ENCODE data around the gene HES4. TPM values are rescaled to one million over a fixed set of nuclear protein-coding genes. Genes with fewer than 3 reads are reported as not detected.
"Not testable (repeated sequence)": the region's sequence is repeated elsewhere in the genome, so short reads cannot be mapped to it uniquely, and the experiment has no call there.

HES4 gene
- total RNA-seq, 2 experiments from 2014 or later: 0.45 to 0.50 TPM

GRCh38 chr1:980602-981395 is 19.1 kb downstream of the HES4 start:
- no peak overlapping the region for H3K27ac Mint-ChIP-seq
- ATAC-seq (no peak), DNase-seq (no peak)
- H3K27me3 Mint-ChIP-seq (ENCODE audit: low read depth): peaks cover 8% of the 10 kb centered on the region
- H3K4me3 Mint-ChIP-seq: no peak overlapping the region
- peaks cover 10% of the 10 kb centered on the region for H3K4me1 Mint-ChIP-seq (ENCODE audit: low read depth)
- peaks cover 3% of the 10 kb centered on the region for H3K36me3 Mint-ChIP-seq (ENCODE audit: low read depth)
- ChIA-PET POLR2A (no interaction called here), CTCF (interaction anchor here (0.8 to 1.9 kb wide), 3 partner anchors 13 to 83 kb away, joined by 3 to 11 read pairs (median 3); no protein-coding TSS in a partner anchor)
- H3K9me3 Mint-ChIP-seq (ENCODE audit: insufficient read depth): peaks cover 4% of the 10 kb centered on the region

- no peak overlapping the region for H3K4me3 Mint-ChIP-seq
- H3K9me3 Mint-ChIP-seq (ENCODE audit: insufficient read depth): peaks cover 4% of the 10 kb centered on the region
- peaks cover 3% of the 10 kb centered on the region for H3K36me3 Mint-ChIP-seq (ENCODE audit: low read depth)
- H3K4me1 Mint-ChIP-seq (ENCODE audit: low read depth): peaks cover 13% of the 10 kb centered on the region
- ChIA-PET POLR2A (no interaction called here), CTCF (interaction anchor here (1.9 kb wide), 1 partner anchor 84 kb away, joined by 11 read pairs; no protein-coding TSS in a partner anchor)
- peaks cover 5% of the 10 kb centered on the region for H3K27me3 Mint-ChIP-seq (ENCODE audit: low read depth)
- no peak overlapping the region for H3K27ac Mint-ChIP-seq
- ATAC-seq (no peak), DNase-seq (no peak)
Measured at GRCh38 chr1:980137-980571, 19.7 kb downstream of the HES4 start.

GRCh38 chr1:979744-980072 is 20.2 kb downstream of the HES4 start:
- H3K27me3 Mint-ChIP-seq (ENCODE audit: low read depth): peaks cover 4% of the 10 kb centered on the region
- H3K9me3 Mint-ChIP-seq (ENCODE audit: insufficient read depth): peaks cover 4% of the 10 kb centered on the region
- H3K4me3 Mint-ChIP-seq: no peak overlapping the region
- ChIA-PET CTCF (no interaction called here), POLR2A (no interaction called here)
- DNase-seq (no peak), ATAC-seq (no peak)
- peaks cover 3% of the 10 kb centered on the region for H3K36me3 Mint-ChIP-seq (ENCODE audit: low read depth)
- H3K4me1 Mint-ChIP-seq (ENCODE audit: low read depth): peaks cover 13% of the 10 kb centered on the region
- H3K27ac Mint-ChIP-seq: no peak overlapping the region

GRCh38 chr1:978835-979743 is 20.8 kb downstream of the HES4 start:
- no peak overlapping the region for H3K27ac Mint-ChIP-seq
- H3K4me1 Mint-ChIP-seq (ENCODE audit: low read depth): peaks cover 13% of the 10 kb centered on the region
- peaks cover 4% of the 10 kb centered on the region for H3K27me3 Mint-ChIP-seq (ENCODE audit: low read depth)
- DNase-seq (no peak), ATAC-seq (no peak)
- H3K4me3 Mint-ChIP-seq: no peak overlapping the region
- ChIA-PET POLR2A (no interaction called here), CTCF (no interaction called here)
- H3K9me3 Mint-ChIP-seq (ENCODE audit: insufficient read depth): peaks cover 4% of the 10 kb centered on the region
- peaks cover 3% of the 10 kb centered on the region for H3K36me3 Mint-ChIP-seq (ENCODE audit: low read depth)

- Mint-ChIP-seq H3K4me3 (no peak overlapping the region), H3K4me1 (ENCODE audit: low read depth) (peaks cover 13% of the 10 kb centered on the region), H3K27me3 (ENCODE audit: low read depth) (peaks cover 4% of the 10 kb centered on the region), H3K27ac (no peak overlapping the region), H3K36me3 (ENCODE audit: low read depth) (peaks cover 3% of the 10 kb centered on the region), H3K9me3 (ENCODE audit: insufficient read depth) (peaks cover 4% of the 10 kb centered on the region)
- ChIA-PET CTCF (no interaction called here), POLR2A (no interaction called here)
- DNase-seq: no peak
- no peak for ATAC-seq
Measured at GRCh38 chr1:978069-978834, 21.6 kb downstream of the HES4 start.

GRCh38 chr1:976791-977190 is 23.1 kb downstream of the HES4 start:
- not testable (repeated sequence) for H3K9me3 Mint-ChIP-seq (ENCODE audit: insufficient read depth); H3K4me3 Mint-ChIP-seq; H3K36me3 Mint-ChIP-seq (ENCODE audit: low read depth); H3K27me3 Mint-ChIP-seq (ENCODE audit: low read depth); DNase-seq; ATAC-seq; H3K27ac Mint-ChIP-seq
- CTCF ChIA-PET: interaction anchor here (1.0 to 1.8 kb wide), 3 partner anchors 10 to 107 kb away, joined by 4 to 5 read pairs (median 5); partner anchors contain the start of gene PLEKHN1
- H3K4me1 Mint-ChIP-seq (ENCODE audit: low read depth): peaks cover 13% of the 10 kb centered on the region
- POLR2A ChIA-PET: interaction anchor here (1.2 kb wide), 1 partner anchor 10 kb away, joined by 4 read pairs; the partner anchor contains the start of gene PLEKHN1

- no peak overlapping the region for H3K4me3 Mint-ChIP-seq
- peaks cover 3% of the 10 kb centered on the region for H3K36me3 Mint-ChIP-seq (ENCODE audit: low read depth)
- peaks cover 13% of the 10 kb centered on the region for H3K4me1 Mint-ChIP-seq (ENCODE audit: low read depth)
- ChIA-PET CTCF (interaction anchor here (0.8 to 1.8 kb wide), 5 partner anchors 8 to 107 kb away, joined by 3 to 5 read pairs (median 4); partner anchors contain the start of genes AGRN and PLEKHN1), POLR2A (interaction anchor here (1.2 kb wide), 1 partner anchor 9 kb away, joined by 4 read pairs; the partner anchor contains the start of gene PLEKHN1)
- DNase-seq (peak; percentile 73), ATAC-seq (peak; percentile 90)
- peaks cover 4% of the 10 kb centered on the region for H3K27me3 Mint-ChIP-seq (ENCODE audit: low read depth)
- peaks cover 4% of the 10 kb centered on the region for H3K9me3 Mint-ChIP-seq (ENCODE audit: insufficient read depth)
- no peak overlapping the region for H3K27ac Mint-ChIP-seq
Measured at GRCh38 chr1:975896-976683, 23.8 kb downstream of the HES4 start.

GRCh38 chr1:975365-975764 is 24.5 kb downstream of the HES4 start:
- H3K4me3 Mint-ChIP-seq: no peak overlapping the region

GRCh38 chr1:974687-975328 is 25.1 kb downstream of the HES4 start:
- POLR2A ChIA-PET: no interaction called here
- DNase-seq: no peak
- H3K4me3 Mint-ChIP-seq: no peak overlapping the region
- H3K36me3 Mint-ChIP-seq (ENCODE audit: low read depth): peaks cover 3% of the 10 kb centered on the region
- H3K27ac Mint-ChIP-seq: no peak overlapping the region
- no peak for ATAC-seq
- H3K27me3 Mint-ChIP-seq (ENCODE audit: low read depth): peaks cover 4% of the 10 kb centered on the region
- peaks cover 13% of the 10 kb centered on the region for H3K4me1 Mint-ChIP-seq (ENCODE audit: low read depth)
- peaks cover 4% of the 10 kb centered on the region for H3K9me3 Mint-ChIP-seq (ENCODE audit: insufficient read depth)
- CTCF ChIA-PET: interaction anchor here (1.8 kb wide), 1 partner anchor 14 kb away, joined by 5 read pairs; no protein-coding TSS in a partner anchor

More at GRCh38 chr1:975365-975764, 24.5 kb downstream of the HES4 start:
- H3K27ac Mint-ChIP-seq: no peak overlapping the region
- ATAC-seq (no peak), DNase-seq (no peak)
- peaks cover 4% of the 10 kb centered on the region for H3K27me3 Mint-ChIP-seq (ENCODE audit: low read depth)
- peaks cover 4% of the 10 kb centered on the region for H3K9me3 Mint-ChIP-seq (ENCODE audit: insufficient read depth)
- ChIA-PET CTCF (interaction anchor here (0.8 to 1.8 kb wide), 4 partner anchors 9 to 44 kb away, joined by 3 to 5 read pairs (median 4); partner anchors contain the start of genes AGRN and PLEKHN1), POLR2A (no interaction called here)
- peaks cover 13% of the 10 kb centered on the region for H3K4me1 Mint-ChIP-seq (ENCODE audit: low read depth)
- H3K36me3 Mint-ChIP-seq (ENCODE audit: low read depth): peaks cover 3% of the 10 kb centered on the region

GRCh38 chr1:974293-974640 is 25.6 kb downstream of the HES4 start:
- no peak for ATAC-seq
- DNase-seq: no peak
- H3K27ac Mint-ChIP-seq: no peak overlapping the region
- H3K4me3 Mint-ChIP-seq: no peak overlapping the region
- H3K36me3 Mint-ChIP-seq (ENCODE audit: low read depth): peaks cover 3% of the 10 kb centered on the region
- H3K27me3 Mint-ChIP-seq (ENCODE audit: low read depth): peaks cover 9% of the 10 kb centered on the region
- ChIA-PET CTCF (no interaction called here), POLR2A (no interaction called here)
- H3K9me3 Mint-ChIP-seq (ENCODE audit: insufficient read depth): peaks cover 4% of the 10 kb centered on the region
- H3K4me1 Mint-ChIP-seq (ENCODE audit: low read depth): peaks cover 13% of the 10 kb centered on the region

All from activated CD8-positive, alpha-beta T cell treated with anti-CD3 and anti-CD28 coated beads, Interleukin-2, amount 10 ng/mL, durations not matched to agents 7 days and 5 days (primary cell).